ENCODE data around the gene IL1RAPL1. TPM values are rescaled to one million over a fixed set of nuclear protein-coding genes. Genes with fewer than 3 reads are reported as not detected.

Gene IL1RAPL1
- total and polyA plus RNA-seq, 2 experiments from 2014 or later = 0.18 to 0.49 TPM

GRCh38 chrX:28756175-28756574 is 168.9 kb downstream of the IL1RAPL1 start (continued):
- no peak for TF ChIP-seq ZNF462 (CRISPR knock-in tag; IDR thresholded peaks at IDR 0.05)
- no peak for TF ChIP-seq CREB1 (CRISPR knock-in tag; IDR thresholded peaks at IDR 0.05; ENCODE audit: low read depth)
- TF ChIP-seq ZNF331 (CRISPR knock-in tag; IDR thresholded peaks at IDR 0.05; ENCODE audit: low read depth) = no peak
- TF ChIP-seq JUNB (IDR thresholded peaks at IDR 0.05; ENCODE audit: unreplicated experiment) = no peak

- H3K79me2 ChIP-seq (replicated peaks; ENCODE audit: insufficient read depth) = no peaks in the 10 kb centered on the region
- H3K4me1 ChIP-seq (ENCODE audit: insufficient read depth) = no peaks in the 10 kb centered on the region
- H3K4me1 Mint-ChIP-seq = no peaks in the 10 kb centered on the region
- H3K27ac ChIP-seq (ENCODE audit: low read depth) = no peak overlapping the region
- no peaks in the 10 kb centered on the region for H3K9me2 ChIP-seq (ENCODE audit: insufficient read depth)
- H3K4me3 Mint-ChIP-seq = no peak overlapping the region
- H4K20me1 ChIP-seq (replicated peaks; ENCODE audit: insufficient read depth) = no peaks in the 10 kb centered on the region
- no peak overlapping the region for H3K4me3 ChIP-seq
- H3K4me2 ChIP-seq = no peak overlapping the region
- DNase-seq (ENCODE audit: low spot score) (no peak), ATAC-seq (no peak)
- no peaks in the 10 kb centered on the region for H3K9me3 Mint-ChIP-seq
- H3K36me3 Mint-ChIP-seq (ENCODE audit: low read depth) = no peaks in the 10 kb centered on the region
- H3K27me3 ChIP-seq (ENCODE audit: insufficient read depth) = no peaks in the 10 kb centered on the region
- no peaks in the 10 kb centered on the region for H3F3A ChIP-seq (replicated peaks; ENCODE audit: low read depth)
- no peaks in the 10 kb centered on the region for H3K27me3 Mint-ChIP-seq (ENCODE audit: insufficient read depth, low read depth, poor library complexity)
- no peak overlapping the region for H3K27ac Mint-ChIP-seq
- no peak overlapping the region for H2AFZ ChIP-seq
- no peaks in the 10 kb centered on the region for H3K36me3 ChIP-seq (ENCODE audit: insufficient read depth)
- no peak for TF ChIP-seq REST (IDR thresholded peaks at IDR 0.05; ENCODE audit: unreplicated experiment)
- TF ChIP-seq STAT1 (IDR thresholded peaks at IDR 0.05; ENCODE audit: unreplicated experiment) = no peak
- TF ChIP-seq ETS1 (IDR thresholded peaks at IDR 0.05) = no peak
- TF ChIP-seq JUNB (IDR thresholded peaks at IDR 0.05; ENCODE audit: unreplicated experiment) = no peak
Measured at GRCh38 chrX:28756647-28757046, 169.4 kb downstream of the IL1RAPL1 start.

Measured in GM23338 (cell line).